ENCODE measurements around the gene DLK1.

- no peak for TF ChIP-seq CTCF (conservative IDR thresholded peaks at IDR 0.05; ENCODE audit: low read depth, low read length)
- no peak for TF ChIP-seq MXI1 (IDR thresholded peaks at IDR 0.05; ENCODE audit: borderline replicate concordance, low read depth, low read length)
- no peak for TF ChIP-seq MAZ (IDR thresholded peaks at IDR 0.05; ENCODE audit: borderline replicate concordance, low read depth, low read length)
- TF ChIP-seq USF2 (IDR thresholded peaks at IDR 0.05; ENCODE audit: low read depth, low read length), result no peak
- TF ChIP-seq POLR2A (IDR thresholded peaks at IDR 0.05; ENCODE audit: low read depth, low read length), result no peak
- no peak for TF ChIP-seq RCOR1 (IDR thresholded peaks at IDR 0.05; ENCODE audit: insufficient replicate concordance, low read length)
- no peak for TF ChIP-seq FOS (IDR thresholded peaks at IDR 0.05; ENCODE audit: low read depth, low read length)
- no peak for TF ChIP-seq RAD21 (IDR thresholded peaks at IDR 0.05; ENCODE audit: low read length)
- no peak for TF ChIP-seq CEBPB (IDR thresholded peaks at IDR 0.05; ENCODE audit: low read depth, low read length)
- no peak for TF ChIP-seq MAFK (IDR thresholded peaks at IDR 0.05; ENCODE audit: low read depth, low read length)
- no peak for TF ChIP-seq CHD1 (IDR thresholded peaks at IDR 0.05; ENCODE audit: low read depth, low read length)
- no peak for TF ChIP-seq RFX5 (IDR thresholded peaks at IDR 0.05; ENCODE audit: low read depth, low read length)
- no peak for TF ChIP-seq NFE2L2 (IDR thresholded peaks at IDR 0.05; ENCODE audit: low read depth, low read length)
These were observed 43.9 kb upstream of the DLK1 start for GRCh38 chr14:100682749-100683148.
